Measurements from ENCODE around the gene MRPL33. TPM values are rescaled to one million over a fixed set of nuclear protein-coding genes. Genes with fewer than 3 reads are reported as not detected.

MRPL33 gene
- total RNA-seq (2012; rRNA removed) = 118 and 188 TPM in 2 replicates

DNA sequence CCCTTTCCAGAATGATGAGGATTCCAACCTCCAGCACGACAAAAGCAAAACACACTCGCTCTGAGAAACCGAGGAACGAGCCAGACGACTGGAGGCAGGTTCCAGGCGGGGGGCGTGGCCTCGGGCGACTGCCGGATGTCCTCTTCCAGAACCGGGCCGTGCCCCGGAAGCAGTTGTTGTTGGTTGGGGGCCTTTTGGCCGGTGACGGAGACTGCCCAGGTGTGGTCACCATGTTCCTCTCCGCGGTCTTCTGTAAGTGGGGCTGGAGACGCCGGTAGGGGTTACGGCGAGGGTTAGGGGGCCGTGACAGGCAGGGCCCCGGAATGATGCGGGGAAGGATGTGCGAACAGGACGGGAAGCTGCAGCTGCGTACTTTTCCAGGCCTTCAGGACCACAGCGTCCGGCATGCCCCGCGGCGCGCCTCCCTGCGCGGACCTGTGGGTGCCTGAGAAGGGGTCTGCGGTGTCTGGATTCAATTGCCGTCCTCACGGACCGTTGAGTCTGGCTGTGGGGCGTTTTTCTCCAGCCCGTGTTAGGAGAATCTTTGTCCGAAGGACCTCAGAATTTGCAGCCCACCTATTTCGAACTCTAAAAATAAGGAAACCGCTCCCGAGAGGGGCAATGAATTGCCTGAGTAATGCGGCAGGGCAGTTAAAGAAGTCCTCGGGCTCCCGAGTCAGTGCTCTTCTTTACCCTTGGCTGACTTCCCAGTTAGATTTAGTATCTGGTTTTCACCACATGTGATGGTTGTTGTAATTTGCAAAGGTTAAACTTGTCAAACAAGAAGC lies at the start of gene MRPL33:
Gene MRPL33 (plus strand): TSS at position 172 of the 788 bp plus-strand sequence. CDS start 59 bp downstream, at position 231.
- Histone ChIP-seq H3K36me3 (ENCODE audit: insufficient read depth, low read length) (peaks cover 5% of the 10 kb centered on the region), H3K4me3 (ENCODE audit: low read length) (peak within 1 kb of the TSS; percentile 99), H3K9me3 (replicated peaks; ENCODE audit: low read length) (no peaks in the 10 kb centered on the region), H3K27me3 (ENCODE audit: control insufficient read depth, insufficient read depth, low read length) (no peaks in the 10 kb centered on the region), H3K4me2 (ENCODE audit: low read length) (peak within 1 kb of the TSS; percentile 91), H3K4me1 (ENCODE audit: control insufficient read depth, insufficient read depth, low read length) (peaks cover 30% of the 10 kb centered on the region), H3K9ac (ENCODE audit: low read depth, low read length) (peak within 1 kb of the TSS; percentile 91)

DNA sequence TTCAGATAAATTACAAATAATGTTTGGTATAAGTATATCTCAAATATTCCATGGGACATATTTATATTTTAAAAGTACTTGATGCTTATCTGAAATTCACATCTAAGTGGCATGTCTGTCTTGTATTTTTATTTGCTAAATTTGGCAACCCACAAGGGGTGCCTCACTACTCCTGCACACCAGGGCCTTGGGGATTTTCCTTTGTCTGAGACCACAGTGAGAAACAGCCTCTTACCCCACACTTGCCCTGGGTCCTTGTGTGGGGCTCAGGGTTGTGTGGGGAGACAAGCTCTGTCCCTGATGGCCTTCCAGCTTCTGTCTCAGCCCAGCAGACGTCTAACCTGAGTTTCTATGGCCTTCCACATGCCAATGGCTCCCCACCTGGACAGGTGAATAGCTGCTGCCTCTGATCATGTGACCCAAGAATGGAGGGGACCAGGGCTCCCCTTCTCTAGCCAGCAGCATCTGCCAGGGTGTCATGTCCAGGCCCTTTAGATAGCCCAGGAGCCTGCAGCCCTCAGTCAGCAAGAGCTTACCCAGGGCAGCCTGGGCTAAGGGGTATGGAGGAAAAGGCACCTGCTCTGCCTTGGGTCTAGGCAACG lies 49.5 kb upstream of the MRPL33 start:
- H3K4me3 ChIP-seq (ENCODE audit: low read length) = no peak overlapping the region
- H3K36me3 ChIP-seq (ENCODE audit: insufficient read depth, low read length) = no peaks in the 10 kb centered on the region
- no peaks in the 10 kb centered on the region for H3K9me3 ChIP-seq (replicated peaks; ENCODE audit: low read length)
- H3K4me2 ChIP-seq (ENCODE audit: low read length) = no peak overlapping the region
- H3K27me3 ChIP-seq (ENCODE audit: control insufficient read depth, insufficient read depth, low read length) = no peaks in the 10 kb centered on the region
- H3K9ac ChIP-seq (ENCODE audit: low read depth, low read length) = no peak overlapping the region
- H3K4me1 ChIP-seq (ENCODE audit: control insufficient read depth, insufficient read depth, low read length) = peaks cover 56% of the 10 kb centered on the region

DNA sequence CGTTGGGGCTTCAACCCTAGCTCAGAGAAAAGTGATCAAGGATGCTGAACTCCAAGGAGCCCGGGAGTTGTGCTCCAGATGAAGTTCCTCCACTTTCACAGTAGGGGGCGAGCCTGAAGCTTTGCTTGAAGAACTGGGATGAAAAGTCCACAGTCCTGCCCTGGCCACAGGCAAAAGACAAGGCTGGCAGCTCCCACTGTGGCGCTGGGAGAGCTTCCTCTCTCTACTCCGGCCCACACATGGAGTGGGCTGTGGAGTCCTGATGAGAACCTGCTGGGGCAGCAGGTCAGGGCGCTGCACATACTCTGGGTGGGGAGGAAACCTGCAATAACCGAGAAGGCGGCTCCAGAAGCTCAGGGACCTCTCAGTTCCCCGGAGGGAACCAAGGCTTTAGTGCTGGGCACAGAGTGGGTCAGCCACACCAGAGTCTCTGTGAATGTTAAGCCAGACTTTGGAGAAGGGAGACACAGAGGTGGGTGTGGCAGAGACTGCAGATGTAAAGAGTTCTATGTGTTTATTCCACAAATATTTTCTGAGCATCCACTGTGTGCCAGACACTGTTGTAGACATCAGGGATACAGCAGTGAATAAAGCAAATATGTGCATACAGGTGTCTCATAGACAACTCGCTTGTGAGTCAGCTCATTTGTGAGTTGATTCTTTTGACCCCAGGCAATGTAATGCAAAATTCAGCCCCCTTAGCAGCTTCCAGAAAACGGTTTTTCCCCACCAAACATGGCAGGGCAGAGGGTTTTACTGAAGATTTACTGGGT lies 48.0 kb upstream of the MRPL33 start:
- Histone ChIP-seq H3K4me3 (ENCODE audit: low read length) (no peak overlapping the region), H3K4me1 (ENCODE audit: control insufficient read depth, insufficient read depth, low read length) (peaks cover 51% of the 10 kb centered on the region), H3K4me2 (ENCODE audit: low read length) (no peak overlapping the region), H3K27me3 (ENCODE audit: control insufficient read depth, insufficient read depth, low read length) (no peaks in the 10 kb centered on the region), H3K36me3 (ENCODE audit: insufficient read depth, low read length) (no peaks in the 10 kb centered on the region), H3K9me3 (replicated peaks; ENCODE audit: low read length) (no peaks in the 10 kb centered on the region), H3K9ac (ENCODE audit: low read depth, low read length) (peak overlapping the region; percentile 46)

DNA sequence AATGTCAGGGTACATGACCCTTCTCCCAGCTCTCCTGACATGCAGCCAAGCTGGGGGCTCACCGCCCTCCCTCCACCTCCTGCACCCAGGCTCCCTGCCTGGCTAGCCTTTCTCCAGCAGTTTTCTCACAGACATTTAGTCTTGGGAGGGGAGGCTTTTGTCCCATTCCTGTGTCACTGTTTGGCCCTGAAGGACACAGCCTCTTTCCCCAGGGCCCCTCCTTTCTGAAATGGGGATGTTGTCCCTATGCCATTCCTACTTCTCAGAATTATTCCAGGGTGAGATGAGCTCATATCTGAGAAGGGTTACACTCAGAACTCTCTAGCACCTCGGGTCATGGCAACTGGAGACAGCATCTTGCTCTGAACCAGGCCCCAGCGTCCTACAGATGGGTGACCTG lies 47.3 kb upstream of the MRPL33 start:
- H3K4me1 ChIP-seq (ENCODE audit: control insufficient read depth, insufficient read depth, low read length) = peaks cover 51% of the 10 kb centered on the region
- no peak overlapping the region for H3K4me3 ChIP-seq (ENCODE audit: low read length)
- H3K9me3 ChIP-seq (replicated peaks; ENCODE audit: low read length) = no peaks in the 10 kb centered on the region
- no peak overlapping the region for H3K9ac ChIP-seq (ENCODE audit: low read depth, low read length)
- no peaks in the 10 kb centered on the region for H3K27me3 ChIP-seq (ENCODE audit: control insufficient read depth, insufficient read depth, low read length)
- H3K36me3 ChIP-seq (ENCODE audit: insufficient read depth, low read length) = no peaks in the 10 kb centered on the region
- H3K4me2 ChIP-seq (ENCODE audit: low read length) = no peak overlapping the region

DNA sequence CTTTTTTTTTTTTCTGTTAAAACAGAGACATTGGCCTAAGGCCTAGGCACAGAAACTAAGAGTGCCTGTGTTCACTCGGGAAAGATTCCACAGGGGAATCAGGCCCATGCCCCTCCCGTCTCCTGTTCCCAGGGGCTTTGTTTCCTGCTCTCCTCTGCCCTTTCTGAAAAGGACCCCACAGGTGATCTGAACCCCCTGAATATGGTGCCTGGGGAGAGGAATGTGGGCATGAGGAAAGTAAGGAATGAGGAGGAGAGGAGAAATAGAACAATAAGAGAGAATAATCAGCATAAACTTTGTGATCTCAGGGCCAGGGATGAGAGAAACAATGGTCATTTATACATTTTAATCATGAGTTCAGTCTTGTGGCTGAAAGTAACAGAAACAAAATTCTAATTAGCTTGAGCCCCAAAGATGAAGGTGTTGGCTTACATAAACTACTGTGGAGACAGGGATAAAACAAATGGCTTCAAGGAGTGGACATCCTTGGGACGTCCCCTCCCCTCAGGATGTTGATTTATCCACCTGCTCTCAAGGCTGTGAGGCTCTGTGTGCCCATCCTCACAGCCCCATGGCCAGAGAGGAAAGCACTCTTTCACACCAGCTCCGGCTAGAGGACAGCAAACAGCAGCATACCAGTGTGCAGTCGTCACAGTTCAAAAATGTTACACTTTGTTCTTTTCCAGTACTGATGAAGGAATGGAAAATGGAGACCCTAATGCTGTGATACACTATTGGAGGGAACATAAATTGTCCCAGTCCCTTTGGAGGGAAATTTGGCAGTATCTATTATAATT lies 46.4 kb upstream of the MRPL33 start:
- H3K4me3 ChIP-seq (ENCODE audit: low read length) = no peak overlapping the region
- no peaks in the 10 kb centered on the region for H3K9me3 ChIP-seq (replicated peaks; ENCODE audit: low read length)
- no peaks in the 10 kb centered on the region for H3K27me3 ChIP-seq (ENCODE audit: control insufficient read depth, insufficient read depth, low read length)
- H3K4me2 ChIP-seq (ENCODE audit: low read length) = peak overlapping the region; percentile 36
- H3K36me3 ChIP-seq (ENCODE audit: insufficient read depth, low read length) = no peaks in the 10 kb centered on the region
- H3K4me1 ChIP-seq (ENCODE audit: control insufficient read depth, insufficient read depth, low read length) = peaks cover 44% of the 10 kb centered on the region
- peak overlapping the region; percentile 56 for H3K9ac ChIP-seq (ENCODE audit: low read depth, low read length)

DNA sequence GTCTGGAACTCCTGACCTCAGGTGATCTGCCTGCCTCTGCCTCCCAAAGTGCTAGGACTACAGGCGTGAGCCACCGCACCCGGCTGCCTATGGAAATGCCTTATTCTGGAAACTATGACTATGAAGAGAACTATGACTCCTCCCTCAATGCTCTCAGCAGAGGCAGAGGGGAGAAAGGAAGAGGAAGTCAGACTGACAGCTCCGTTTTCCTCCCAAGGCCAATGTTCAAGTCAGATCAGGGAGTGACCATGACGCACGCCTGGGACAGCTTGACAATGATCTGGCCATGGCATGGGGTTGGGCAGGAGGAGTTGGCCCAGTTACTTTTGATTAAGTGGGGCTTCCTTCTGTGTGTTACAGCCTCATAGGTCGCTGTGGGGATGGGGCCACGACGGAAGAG lies 44.3 kb upstream of the MRPL33 start:
- Histone ChIP-seq H3K36me3 (ENCODE audit: insufficient read depth, low read length) (no peaks in the 10 kb centered on the region), H3K4me3 (ENCODE audit: low read length) (no peak overlapping the region), H3K27me3 (ENCODE audit: control insufficient read depth, insufficient read depth, low read length) (no peaks in the 10 kb centered on the region), H3K4me1 (ENCODE audit: control insufficient read depth, insufficient read depth, low read length) (peaks cover 26% of the 10 kb centered on the region), H3K4me2 (ENCODE audit: low read length) (no peak overlapping the region), H3K9me3 (replicated peaks; ENCODE audit: low read length) (no peaks in the 10 kb centered on the region), H3K9ac (ENCODE audit: low read depth, low read length) (no peak overlapping the region)

DNA sequence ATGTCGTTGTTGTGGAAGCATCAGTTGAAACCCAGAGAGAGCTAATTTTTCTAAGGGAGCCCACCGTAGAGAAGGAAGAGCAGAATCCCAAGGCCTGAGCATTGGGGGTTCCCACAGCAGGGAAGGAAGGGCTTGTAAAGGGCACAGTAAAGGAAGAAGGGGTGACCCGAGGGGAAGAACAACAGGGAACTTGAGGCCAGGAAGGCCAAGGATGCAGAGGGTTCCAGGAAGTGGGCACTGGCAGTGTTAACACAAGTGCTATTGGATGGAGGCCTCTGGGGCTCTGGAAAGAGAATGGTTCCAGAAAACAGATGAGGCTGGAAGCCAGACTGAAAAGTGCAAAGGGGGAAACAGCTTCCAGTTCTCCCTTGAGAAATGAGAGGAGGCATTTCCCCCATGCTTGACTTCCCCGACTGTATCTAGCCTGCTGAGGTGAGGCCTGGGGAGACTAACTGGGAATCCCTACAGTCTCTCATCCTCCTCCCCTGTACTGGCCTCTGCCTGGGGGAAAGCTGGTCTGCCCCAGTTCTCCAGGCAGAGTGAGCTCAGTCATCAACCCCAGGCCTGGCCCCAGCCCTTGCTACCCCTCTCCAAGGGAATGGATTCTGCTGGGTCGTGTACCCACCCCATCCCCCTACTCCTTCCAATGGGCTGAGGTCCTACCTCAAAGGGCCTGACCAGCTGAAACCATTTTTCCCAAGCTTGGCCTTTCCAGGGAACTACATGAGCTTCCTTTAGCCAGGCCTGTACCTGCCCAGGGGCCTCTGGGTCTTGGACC lies 43.2 kb upstream of the MRPL33 start:
- Histone ChIP-seq H3K36me3 (ENCODE audit: insufficient read depth, low read length) (no peaks in the 10 kb centered on the region), H3K9me3 (replicated peaks; ENCODE audit: low read length) (no peaks in the 10 kb centered on the region), H3K9ac (ENCODE audit: low read depth, low read length) (no peak overlapping the region), H3K4me3 (ENCODE audit: low read length) (no peak overlapping the region), H3K4me1 (ENCODE audit: control insufficient read depth, insufficient read depth, low read length) (peaks cover 24% of the 10 kb centered on the region), H3K27me3 (ENCODE audit: control insufficient read depth, insufficient read depth, low read length) (no peaks in the 10 kb centered on the region), H3K4me2 (ENCODE audit: low read length) (no peak overlapping the region)

DNA sequence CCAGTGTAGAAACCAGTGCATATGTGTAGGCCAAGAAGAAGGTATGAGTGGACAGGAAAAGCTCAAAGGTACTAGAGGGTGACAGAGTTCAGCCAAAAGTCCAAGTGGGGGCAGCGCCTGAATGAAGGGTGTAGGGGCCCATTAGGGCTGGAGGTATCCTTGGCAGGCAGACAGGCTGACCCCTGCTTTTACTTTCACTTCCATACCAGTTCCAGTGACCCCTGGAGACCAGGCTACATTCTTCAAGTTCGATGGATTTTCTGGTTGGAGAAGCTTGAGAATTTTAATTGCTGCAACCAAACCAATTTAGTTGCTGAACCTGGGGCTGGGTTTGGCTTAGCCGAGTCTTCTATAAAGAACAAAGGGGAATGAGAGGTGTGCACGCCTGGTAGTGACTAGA lies 42.3 kb upstream of the MRPL33 start:
- Histone ChIP-seq H3K36me3 (ENCODE audit: insufficient read depth, low read length) (no peaks in the 10 kb centered on the region), H3K9ac (ENCODE audit: low read depth, low read length) (no peak overlapping the region), H3K9me3 (replicated peaks; ENCODE audit: low read length) (no peaks in the 10 kb centered on the region), H3K27me3 (ENCODE audit: control insufficient read depth, insufficient read depth, low read length) (no peaks in the 10 kb centered on the region), H3K4me1 (ENCODE audit: control insufficient read depth, insufficient read depth, low read length) (peaks cover 15% of the 10 kb centered on the region), H3K4me2 (ENCODE audit: low read length) (no peak overlapping the region), H3K4me3 (ENCODE audit: low read length) (no peak overlapping the region)

DNA sequence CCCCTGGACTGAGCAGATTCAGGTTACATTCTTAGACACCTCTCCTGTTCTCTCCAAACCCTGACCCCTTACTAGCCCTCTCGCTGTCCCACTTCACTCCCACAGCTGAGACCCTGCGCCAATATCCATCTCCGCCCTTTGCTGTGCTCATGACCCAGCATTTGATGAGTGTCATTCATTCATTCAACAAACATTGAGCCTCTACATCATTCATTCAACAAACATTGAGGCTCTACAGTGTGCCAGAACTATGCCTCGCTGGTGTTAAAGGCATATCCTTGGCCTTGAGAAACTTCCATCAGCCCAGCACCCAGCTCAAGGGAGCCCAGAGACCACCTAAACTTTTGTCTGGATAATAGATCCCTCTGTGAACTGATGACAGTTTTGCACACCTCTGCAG lies 41.9 kb upstream of the MRPL33 start:
- Histone ChIP-seq H3K36me3 (ENCODE audit: insufficient read depth, low read length) (no peaks in the 10 kb centered on the region), H3K9me3 (replicated peaks; ENCODE audit: low read length) (no peaks in the 10 kb centered on the region), H3K4me2 (ENCODE audit: low read length) (no peak overlapping the region), H3K4me1 (ENCODE audit: control insufficient read depth, insufficient read depth, low read length) (peaks cover 12% of the 10 kb centered on the region), H3K4me3 (ENCODE audit: low read length) (no peak overlapping the region), H3K27me3 (ENCODE audit: control insufficient read depth, insufficient read depth, low read length) (no peaks in the 10 kb centered on the region), H3K9ac (ENCODE audit: low read depth, low read length) (no peak overlapping the region)

DNA sequence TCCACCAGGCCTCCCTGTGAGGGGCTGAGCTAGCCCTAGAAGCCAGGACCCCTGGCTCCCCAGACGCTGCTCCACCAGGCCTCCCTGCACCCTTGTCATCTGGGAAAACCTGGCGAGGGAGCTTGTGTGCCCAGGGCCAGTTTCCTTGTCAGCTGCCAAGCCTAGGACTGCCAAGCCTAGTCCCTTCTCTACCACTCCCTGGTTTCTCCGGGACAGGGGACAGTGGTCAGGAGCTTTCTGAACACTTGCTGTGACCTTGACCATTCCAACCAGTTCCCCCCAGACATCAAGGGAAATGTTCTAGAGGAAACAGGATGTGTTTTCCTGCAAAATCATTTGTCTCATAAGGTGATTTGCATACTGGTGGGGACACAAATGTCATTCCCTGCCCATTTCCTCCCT lies 41.3 kb upstream of the MRPL33 start:
- no peak overlapping the region for H3K4me3 ChIP-seq (ENCODE audit: low read length)
- no peak overlapping the region for H3K4me2 ChIP-seq (ENCODE audit: low read length)
- peaks cover 10% of the 10 kb centered on the region for H3K4me1 ChIP-seq (ENCODE audit: control insufficient read depth, insufficient read depth, low read length)
- H3K9ac ChIP-seq (ENCODE audit: low read depth, low read length) = no peak overlapping the region
- H3K36me3 ChIP-seq (ENCODE audit: insufficient read depth, low read length) = no peaks in the 10 kb centered on the region
- H3K9me3 ChIP-seq (replicated peaks; ENCODE audit: low read length) = no peaks in the 10 kb centered on the region
- no peaks in the 10 kb centered on the region for H3K27me3 ChIP-seq (ENCODE audit: control insufficient read depth, insufficient read depth, low read length)
